PFSK-1 (cell line): ENCODE data around the gene PIGQ.

Source experiments
- POLR2AphosphoS5 ChIP-seq: IDR thresholded peaks from 2 replicates; pipeline ENCODE4 v1.6.1; 2012; ENCODE audit warnings: low read depth, mild to moderate bottlenecking, control low read depth, low read length, moderate library complexity
- REST ChIP-seq, 2 experiments: IDR thresholded peaks; 2 replicates each; pipeline versions ENCODE4 v1.6.1 to v1.8.0; 2011 to 2012; ENCODE audit warnings: low read depth in 2 of 2, low read length in 2 of 2, control low read depth in 1 of 2, inconsistent platforms in 1 of 2, mild to moderate bottlenecking in 1 of 2, moderate library complexity in 1 of 2; ENCODE audit not compliant: insufficient read depth in 1 of 2

GRCh38 chr16:548586-548985 lies 21.2 kb upstream of the PIGQ start:
- TF ChIP-seq POLR2AphosphoS5: no peak
- TF ChIP-seq REST (IDR thresholded peaks at IDR 0.05; ENCODE audit: insufficient read depth in 1 of 2, low read depth in 2 of 2, low read length in 2 of 2): no peak
